ENCODE data around the gene FRMPD1.

DNA sequence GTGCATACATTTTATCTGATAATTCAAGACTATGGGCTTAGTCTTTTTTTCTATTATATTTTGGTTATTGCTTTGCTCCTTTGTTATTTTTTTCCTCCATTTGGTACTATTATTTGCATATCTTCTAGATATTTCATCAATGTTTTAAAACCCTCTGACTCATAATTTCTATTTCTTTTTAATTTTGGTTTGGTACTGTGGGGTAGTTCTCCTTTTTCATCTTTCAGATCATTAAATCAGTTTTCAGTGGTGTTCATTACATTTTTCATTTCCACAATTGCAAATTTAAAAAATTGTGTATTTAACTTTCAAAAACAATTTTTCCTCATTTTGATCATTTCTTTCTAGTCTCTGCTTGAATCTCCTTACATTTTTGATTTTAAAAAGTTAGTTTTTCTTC is 7.5 kb upstream of the FRMPD1 start:
- TF ChIP-seq, protein P1, sequence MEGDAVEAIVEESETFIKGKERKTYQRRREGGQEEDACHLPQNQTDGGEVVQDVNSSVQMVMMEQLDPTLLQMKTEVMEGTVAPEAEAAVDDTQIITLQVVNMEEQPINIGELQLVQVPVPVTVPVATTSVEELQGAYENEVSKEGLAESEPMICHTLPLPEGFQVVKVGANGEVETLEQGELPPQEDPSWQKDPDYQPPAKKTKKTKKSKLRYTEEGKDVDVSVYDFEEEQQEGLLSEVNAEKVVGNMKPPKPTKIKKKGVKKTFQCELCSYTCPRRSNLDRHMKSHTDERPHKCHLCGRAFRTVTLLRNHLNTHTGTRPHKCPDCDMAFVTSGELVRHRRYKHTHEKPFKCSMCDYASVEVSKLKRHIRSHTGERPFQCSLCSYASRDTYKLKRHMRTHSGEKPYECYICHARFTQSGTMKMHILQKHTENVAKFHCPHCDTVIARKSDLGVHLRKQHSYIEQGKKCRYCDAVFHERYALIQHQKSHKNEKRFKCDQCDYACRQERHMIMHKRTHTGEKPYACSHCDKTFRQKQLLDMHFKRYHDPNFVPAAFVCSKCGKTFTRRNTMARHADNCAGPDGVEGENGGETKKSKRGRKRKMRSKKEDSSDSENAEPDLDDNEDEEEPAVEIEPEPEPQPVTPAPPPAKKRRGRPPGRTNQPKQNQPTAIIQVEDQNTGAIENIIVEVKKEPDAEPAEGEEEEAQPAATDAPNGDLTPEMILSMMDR (IDR thresholded peaks at IDR 0.05; ENCODE audit: low read length) = no peak
- no peak for TF ChIP-seq EZH2 (IDR thresholded peaks at IDR 0.05; ENCODE audit: borderline replicate concordance, low read length)

All from OCI-LY1 (cell line).